ENCODE measurements around the gene GNAQ.
A peak's percentile ranks its signal among the peaks of the same experiment; 100 is the strongest.

The GNAQ gene

GRCh38 chr9:77834898-77835488 lies 196.6 kb downstream of the GNAQ start:
- no peak for DNase-seq

- DNase-seq: no peak
These were observed 197.8 kb downstream of the GNAQ start for GRCh38 chr9:77833561-77834429.

- peak; percentile 34 for DNase-seq
These were observed 199.0 kb downstream of the GNAQ start for GRCh38 chr9:77832639-77833038.

- DNase-seq: no peak
These were observed 199.8 kb downstream of the GNAQ start for GRCh38 chr9:77831781-77832180.

- DNase-seq: no peak
These were observed 200.9 kb downstream of the GNAQ start for GRCh38 chr9:77830618-77831285.

- DNase-seq: no peak
These were observed 202.2 kb downstream of the GNAQ start for GRCh38 chr9:77829420-77829819.

- DNase-seq: no peak
These were observed 204.4 kb downstream of the GNAQ start for GRCh38 chr9:77827104-77827784.

- DNase-seq: no peak
These were observed 205.0 kb downstream of the GNAQ start for GRCh38 chr9:77826621-77827020.

GRCh38 chr9:77826116-77826515 lies 205.5 kb downstream of the GNAQ start:
- DNase-seq: no peak

GRCh38 chr9:77825361-77825760 lies 206.2 kb downstream of the GNAQ start:
- DNase-seq: no peak

- no peak for DNase-seq
These were observed 211.2 kb downstream of the GNAQ start for GRCh38 chr9:77820293-77820954.

GRCh38 chr9:77819657-77820056 lies 212.0 kb downstream of the GNAQ start:
- DNase-seq: no peak

- no peak for DNase-seq
These were observed 213.9 kb downstream of the GNAQ start for GRCh38 chr9:77817590-77818311.

- DNase-seq: no peak
These were observed 214.8 kb downstream of the GNAQ start for GRCh38 chr9:77816641-77817341.

GRCh38 chr9:77815260-77815659 lies 216.4 kb downstream of the GNAQ start:
- DNase-seq: no peak

GRCh38 chr9:77811832-77812231 lies 219.8 kb downstream of the GNAQ start:
- no peak for DNase-seq

GRCh38 chr9:77810637-77811119 lies 220.9 kb downstream of the GNAQ start:
- no peak for DNase-seq

- DNase-seq: no peak
These were observed 221.6 kb downstream of the GNAQ start for GRCh38 chr9:77810047-77810446.

GRCh38 chr9:77809552-77809951 lies 222.1 kb downstream of the GNAQ start:
- DNase-seq: no peak

GRCh38 chr9:77808751-77809081 lies 222.9 kb downstream of the GNAQ start:
- DNase-seq: no peak

Data from femur (tissue), 1 donor.